Spleen (tissue), 7 donors: ENCODE measurements around the gene RTCA.

Source experiments
- POLR2A ChIP-seq, 3 donors: fragments of 450-650 bp; IDR thresholded peaks; one replicate each; pipeline ENCODE4 v1.5.1; 2017; ENCODE audit warnings: antibody characterized with exemption in 3 of 3, mild to moderate bottlenecking in 1 of 3
- TF ChIP-seq, protein P1 (sequence below), 11 experiments: fragments of 200-600 bp in 7 of 11; fragments of 450-650 bp in 4 of 11; sonication (generic) in 4 of 11; IDR thresholded peaks in 8 of 11; conservative IDR thresholded peaks in 3 of 11; 1 replicate in 7 of 11; 2 replicates in 4 of 11; pipeline versions ENCODE4 v1.4.0 to v1.8.0; 2016 to 2021; ENCODE audit warnings: antibody characterized with exemption in 11 of 11, inconsistent platforms in 4 of 11, mild to moderate bottlenecking in 1 of 11
- donor health status: DM: no; HTN: no; CAD: no; lungs with moderate emphysema.
- donor health status: DM: no; HTN: no; CAD: no.
- donor health status: DM: no; HTN: no; CAD: no.

DNA sequence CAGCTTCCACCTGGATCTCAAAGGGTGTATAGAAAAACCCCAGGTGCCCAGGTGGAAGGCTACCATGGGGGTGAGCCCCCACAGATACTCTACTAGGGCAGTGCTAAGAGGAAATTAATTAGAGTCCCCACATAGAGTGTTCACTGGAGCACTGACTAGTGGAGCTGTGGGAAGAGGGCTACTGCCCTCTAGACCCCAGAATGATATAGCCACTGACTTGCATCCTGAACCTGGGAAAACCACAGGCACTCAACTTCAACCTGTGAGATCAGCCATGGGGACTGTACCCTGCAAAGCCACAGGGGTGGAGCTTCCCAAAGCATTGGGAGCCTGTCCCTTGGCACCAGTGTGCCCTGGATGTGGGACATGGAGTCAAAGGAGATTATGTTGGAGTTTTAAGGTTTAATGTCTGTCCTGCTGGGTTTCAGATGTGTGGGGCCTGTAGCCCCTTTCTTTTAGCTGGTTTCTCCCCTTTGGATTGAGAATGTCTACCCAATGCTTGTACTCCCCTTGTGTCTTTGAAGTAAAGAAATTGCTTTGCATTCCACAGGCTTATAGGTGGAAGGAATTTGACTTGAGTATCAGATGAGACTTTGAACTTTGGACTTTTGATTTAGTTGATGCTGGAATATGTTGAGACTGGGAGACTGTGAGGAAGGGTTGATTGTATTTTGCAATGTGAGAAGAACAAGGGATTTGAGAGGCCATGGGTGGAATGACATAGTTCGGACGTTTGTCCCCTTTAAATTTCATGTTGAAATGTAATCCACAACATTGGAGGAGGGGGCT, 54.5 kb downstream of the RTCA start:
- TF ChIP-seq POLR2A (IDR thresholded peaks at IDR 0.05) = no peak
- TF ChIP-seq, protein P1, sequence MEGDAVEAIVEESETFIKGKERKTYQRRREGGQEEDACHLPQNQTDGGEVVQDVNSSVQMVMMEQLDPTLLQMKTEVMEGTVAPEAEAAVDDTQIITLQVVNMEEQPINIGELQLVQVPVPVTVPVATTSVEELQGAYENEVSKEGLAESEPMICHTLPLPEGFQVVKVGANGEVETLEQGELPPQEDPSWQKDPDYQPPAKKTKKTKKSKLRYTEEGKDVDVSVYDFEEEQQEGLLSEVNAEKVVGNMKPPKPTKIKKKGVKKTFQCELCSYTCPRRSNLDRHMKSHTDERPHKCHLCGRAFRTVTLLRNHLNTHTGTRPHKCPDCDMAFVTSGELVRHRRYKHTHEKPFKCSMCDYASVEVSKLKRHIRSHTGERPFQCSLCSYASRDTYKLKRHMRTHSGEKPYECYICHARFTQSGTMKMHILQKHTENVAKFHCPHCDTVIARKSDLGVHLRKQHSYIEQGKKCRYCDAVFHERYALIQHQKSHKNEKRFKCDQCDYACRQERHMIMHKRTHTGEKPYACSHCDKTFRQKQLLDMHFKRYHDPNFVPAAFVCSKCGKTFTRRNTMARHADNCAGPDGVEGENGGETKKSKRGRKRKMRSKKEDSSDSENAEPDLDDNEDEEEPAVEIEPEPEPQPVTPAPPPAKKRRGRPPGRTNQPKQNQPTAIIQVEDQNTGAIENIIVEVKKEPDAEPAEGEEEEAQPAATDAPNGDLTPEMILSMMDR (IDR thresholded peaks at IDR 0.05 in 8 of 11, conservative IDR thresholded peaks at IDR 0.05 in 3 of 11) = no peak
